ENCODE measurements around the gene ACOXL.

ACOXL gene

DNA sequence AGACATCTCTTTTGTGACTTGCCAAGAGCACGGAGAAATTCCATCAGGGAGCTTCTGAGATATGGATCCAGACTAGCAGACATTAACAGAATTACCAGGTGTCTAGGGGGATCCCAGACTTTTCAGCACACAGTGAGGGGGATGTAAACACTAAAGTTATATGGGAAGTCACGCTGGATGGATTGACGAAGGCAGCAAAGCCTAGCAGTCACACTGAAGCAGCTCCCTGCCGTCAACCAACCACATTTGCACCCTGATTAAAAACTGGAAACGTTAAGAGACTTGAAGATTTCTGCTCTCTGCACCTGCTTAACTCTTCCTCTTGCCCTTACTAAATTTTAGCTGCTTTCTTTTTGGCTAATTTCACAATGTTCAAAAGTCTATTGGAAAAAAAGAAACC, 325.9 kb downstream of the ACOXL start (continued):
- TF ChIP-seq RBAK (tag by site-specific recombination; IDR thresholded peaks at IDR 0.05) (no peak), ZNF664 (tag by site-specific recombination; IDR thresholded peaks at IDR 0.05) (no peak), HOXD13 (CRISPR knock-in tag; IDR thresholded peaks at IDR 0.05; ENCODE audit: borderline replicate concordance) (no peak), OSR2 (tag by site-specific recombination; IDR thresholded peaks at IDR 0.05) (no peak), ZNF48 (tag by site-specific recombination; IDR thresholded peaks at IDR 0.05) (no peak), ZNF792 (tag by site-specific recombination; IDR thresholded peaks at IDR 0.05) (no peak), REPIN1 (tag by site-specific recombination; IDR thresholded peaks at IDR 0.05; ENCODE audit: low read depth) (no peak), SCRT2 (tag by site-specific recombination; IDR thresholded peaks at IDR 0.05) (no peak)
- TF ChIP-seq, protein P1, sequence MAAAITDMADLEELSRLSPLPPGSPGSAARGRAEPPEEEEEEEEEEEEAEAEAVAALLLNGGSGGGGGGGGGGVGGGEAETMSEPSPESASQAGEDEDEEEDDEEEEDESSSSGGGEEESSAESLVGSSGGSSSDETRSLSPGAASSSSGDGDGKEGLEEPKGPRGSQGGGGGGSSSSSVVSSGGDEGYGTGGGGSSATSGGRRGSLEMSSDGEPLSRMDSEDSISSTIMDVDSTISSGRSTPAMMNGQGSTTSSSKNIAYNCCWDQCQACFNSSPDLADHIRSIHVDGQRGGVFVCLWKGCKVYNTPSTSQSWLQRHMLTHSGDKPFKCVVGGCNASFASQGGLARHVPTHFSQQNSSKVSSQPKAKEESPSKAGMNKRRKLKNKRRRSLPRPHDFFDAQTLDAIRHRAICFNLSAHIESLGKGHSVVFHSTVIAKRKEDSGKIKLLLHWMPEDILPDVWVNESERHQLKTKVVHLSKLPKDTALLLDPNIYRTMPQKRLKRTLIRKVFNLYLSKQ (tag by site-specific recombination; IDR thresholded peaks at IDR 0.05; ENCODE audit: borderline replicate concordance): no peak
- TF ChIP-seq, protein P2, sequence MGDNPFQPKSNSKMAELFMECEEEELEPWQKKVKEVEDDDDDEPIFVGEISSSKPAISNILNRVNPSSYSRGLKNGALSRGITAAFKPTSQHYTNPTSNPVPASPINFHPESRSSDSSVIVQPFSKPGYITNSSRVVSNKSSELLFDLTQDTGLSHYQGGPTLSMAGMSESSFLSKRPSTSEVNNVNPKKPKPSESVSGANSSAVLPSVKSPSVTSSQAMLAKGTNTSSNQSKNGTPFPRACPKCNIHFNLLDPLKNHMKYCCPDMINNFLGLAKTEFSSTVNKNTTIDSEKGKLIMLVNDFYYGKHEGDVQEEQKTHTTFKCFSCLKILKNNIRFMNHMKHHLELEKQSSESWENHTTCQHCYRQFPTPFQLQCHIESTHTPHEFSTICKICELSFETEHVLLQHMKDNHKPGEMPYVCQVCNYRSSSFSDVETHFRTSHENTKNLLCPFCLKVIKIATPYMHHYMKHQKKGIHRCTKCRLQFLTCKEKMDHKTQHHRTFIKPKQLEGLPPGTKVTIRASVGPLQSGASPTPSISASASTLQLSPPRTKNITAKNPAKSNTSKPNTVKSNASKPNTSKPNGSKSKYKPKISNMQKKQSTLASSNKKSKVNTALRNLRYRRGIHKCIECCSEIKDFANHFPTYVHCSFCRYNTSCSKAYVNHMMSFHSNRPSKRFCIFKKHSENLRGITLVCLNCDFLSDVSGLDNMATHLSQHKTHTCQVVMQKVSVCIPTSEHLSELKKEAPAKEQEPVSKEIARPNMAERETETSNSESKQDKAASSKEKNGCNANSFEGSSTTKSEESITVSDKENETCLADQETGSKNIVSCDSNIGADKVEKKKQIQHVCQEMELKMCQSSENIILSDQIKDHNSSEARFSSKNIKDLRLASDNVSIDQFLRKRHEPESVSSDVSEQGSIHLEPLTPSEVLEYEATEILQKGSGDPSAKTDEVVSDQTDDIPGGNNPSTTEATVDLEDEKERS (tag by site-specific recombination; IDR thresholded peaks at IDR 0.05): no peak
- TF ChIP-seq, protein P3, sequence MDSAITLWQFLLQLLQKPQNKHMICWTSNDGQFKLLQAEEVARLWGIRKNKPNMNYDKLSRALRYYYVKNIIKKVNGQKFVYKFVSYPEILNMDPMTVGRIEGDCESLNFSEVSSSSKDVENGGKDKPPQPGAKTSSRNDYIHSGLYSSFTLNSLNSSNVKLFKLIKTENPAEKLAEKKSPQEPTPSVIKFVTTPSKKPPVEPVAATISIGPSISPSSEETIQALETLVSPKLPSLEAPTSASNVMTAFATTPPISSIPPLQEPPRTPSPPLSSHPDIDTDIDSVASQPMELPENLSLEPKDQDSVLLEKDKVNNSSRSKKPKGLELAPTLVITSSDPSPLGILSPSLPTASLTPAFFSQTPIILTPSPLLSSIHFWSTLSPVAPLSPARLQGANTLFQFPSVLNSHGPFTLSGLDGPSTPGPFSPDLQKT (IDR thresholded peaks at IDR 0.05; ENCODE audit: borderline replicate concordance, low read depth, low read length): no peak
- TF ChIP-seq, protein P4, sequence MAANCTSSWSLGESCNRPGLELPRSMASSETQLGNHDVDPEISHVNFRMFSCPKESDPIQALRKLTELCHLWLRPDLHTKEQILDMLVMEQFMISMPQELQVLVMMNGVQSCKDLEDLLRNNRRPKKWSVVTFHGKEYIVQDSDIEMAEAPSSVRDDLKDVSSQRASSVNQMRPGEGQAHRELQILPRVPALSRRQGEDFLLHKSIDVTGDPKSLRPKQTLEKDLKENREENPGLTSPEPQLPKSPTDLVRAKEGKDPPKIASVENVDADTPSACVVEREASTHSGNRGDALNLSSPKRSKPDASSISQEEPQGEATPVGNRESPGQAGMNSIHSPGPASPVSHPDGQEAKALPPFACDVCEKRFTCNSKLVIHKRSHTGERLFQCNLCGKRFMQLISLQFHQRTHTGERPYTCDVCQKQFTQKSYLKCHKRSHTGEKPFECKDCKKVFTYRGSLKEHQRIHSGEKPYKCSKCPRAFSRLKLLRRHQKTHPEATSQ (tag by site-specific recombination; IDR thresholded peaks at IDR 0.05): no peak

DNA sequence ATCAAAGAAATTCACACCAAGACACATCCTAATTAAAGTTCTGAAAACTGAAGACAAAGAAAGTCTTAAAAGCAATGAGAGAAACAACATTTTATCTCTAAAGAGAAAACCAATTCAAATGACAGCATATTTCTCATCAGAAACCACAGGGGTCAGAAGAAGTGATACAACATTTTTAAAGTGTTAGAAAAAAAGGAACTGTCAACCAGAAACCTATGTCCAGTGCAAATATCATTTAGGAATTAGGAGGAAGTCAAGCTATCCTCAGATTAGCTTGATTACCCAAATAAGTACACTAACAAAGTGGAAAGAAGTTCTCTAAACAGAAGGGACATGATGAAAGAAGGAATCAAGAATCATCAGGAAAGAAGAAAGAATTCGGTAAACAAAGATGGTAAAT, 328.8 kb downstream of the ACOXL start:
- no peaks in the 10 kb centered on the region for H3K36me3 ChIP-seq (ENCODE audit: control insufficient read depth in 2 of 2, insufficient read depth in 1 of 2, low read length in 2 of 2)
- H3K27ac ChIP-seq (ENCODE audit: extremely low read depth, low read depth, low read length): no peak overlapping the region
- no peaks in the 10 kb centered on the region for H3K9me3 ChIP-seq (ENCODE audit: control insufficient read depth, insufficient read depth, low read depth, low read length)
- CTCF ChIA-PET: no interaction called here
- H3K4me1 ChIP-seq (ENCODE audit: control insufficient read depth, insufficient read depth, low read length): no peaks in the 10 kb centered on the region
- POLR2A ChIA-PET: no interaction called here
- H3K4me3 ChIP-seq (ENCODE audit: low read depth, low read length): no peak overlapping the region
- TF ChIP-seq REPIN1 (tag by site-specific recombination; IDR thresholded peaks at IDR 0.05; ENCODE audit: low read depth) (no peak), ZNF274 (IDR thresholded peaks at IDR 0.05; ENCODE audit: low read length) (no peak), ZNF274 (tag by site-specific recombination; IDR thresholded peaks at IDR 0.05; ENCODE audit: borderline replicate concordance) (no peak), ZNF311 (tag by site-specific recombination; IDR thresholded peaks at IDR 0.05; ENCODE audit: borderline replicate concordance) (no peak), ZNF677 (tag by site-specific recombination; IDR thresholded peaks at IDR 0.05) (no peak), MZF1 (tag by site-specific recombination; IDR thresholded peaks at IDR 0.05; ENCODE audit: borderline replicate concordance) (no peak), ZNF174 (tag by site-specific recombination; IDR thresholded peaks at IDR 0.05) (no peak), ZNF658 (tag by site-specific recombination; IDR thresholded peaks at IDR 0.05) (no peak), ZBTB21 (tag by site-specific recombination; IDR thresholded peaks at IDR 0.05) (no peak), ZNF530 (tag by site-specific recombination; IDR thresholded peaks at IDR 0.05; ENCODE audit: low read depth) (no peak), KLF1 (tag by site-specific recombination; IDR thresholded peaks at IDR 0.05) (no peak), TCF7L2 (IDR thresholded peaks at IDR 0.05; ENCODE audit: borderline replicate concordance, low read depth, low read length) (no peak), ZNF830 (tag by site-specific recombination; IDR thresholded peaks at IDR 0.05; ENCODE audit: low read depth) (no peak)
- TF ChIP-seq, protein P2 (tag by site-specific recombination; IDR thresholded peaks at IDR 0.05): no peak
- TF ChIP-seq, protein P5, sequence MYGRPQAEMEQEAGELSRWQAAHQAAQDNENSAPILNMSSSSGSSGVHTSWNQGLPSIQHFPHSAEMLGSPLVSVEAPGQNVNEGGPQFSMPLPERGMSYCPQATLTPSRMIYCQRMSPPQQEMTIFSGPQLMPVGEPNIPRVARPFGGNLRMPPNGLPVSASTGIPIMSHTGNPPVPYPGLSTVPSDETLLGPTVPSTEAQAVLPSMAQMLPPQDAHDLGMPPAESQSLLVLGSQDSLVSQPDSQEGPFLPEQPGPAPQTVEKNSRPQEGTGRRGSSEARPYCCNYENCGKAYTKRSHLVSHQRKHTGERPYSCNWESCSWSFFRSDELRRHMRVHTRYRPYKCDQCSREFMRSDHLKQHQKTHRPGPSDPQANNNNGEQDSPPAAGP (tag by site-specific recombination; IDR thresholded peaks at IDR 0.05): no peak
- TF ChIP-seq, protein P6, sequence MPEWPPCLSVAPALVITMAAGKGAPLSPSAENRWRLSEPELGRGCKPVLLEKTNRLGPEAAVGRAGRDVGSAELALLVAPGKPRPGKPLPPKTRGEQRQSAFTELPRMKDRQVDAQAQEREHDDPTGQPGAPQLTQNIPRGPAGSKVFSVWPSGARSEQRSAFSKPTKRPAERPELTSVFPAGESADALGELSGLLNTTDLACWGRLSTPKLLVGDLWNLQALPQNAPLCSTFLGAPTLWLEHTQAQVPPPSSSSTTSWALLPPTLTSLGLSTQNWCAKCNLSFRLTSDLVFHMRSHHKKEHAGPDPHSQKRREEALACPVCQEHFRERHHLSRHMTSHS (tag by site-specific recombination; IDR thresholded peaks at IDR 0.05): no peak

Data from HEK293 (cell line).